HL-60/S4 (cell line): ENCODE results near the gene SSPN.

Experiments
- in situ Hi-C: fragments of 300-500 bp; cut with MboI; formaldehyde crosslinking; loops from 2 replicates; pipeline ENCODE4 v1.14.3; 2022; ENCODE audit warnings: low sequenced_read_pairs

The SSPN gene

GRCh38 chr12:26255893-26256645 is 60.7 kb downstream of the SSPN start:
- in situ Hi-C loops = no loop called here

- in situ Hi-C loops = no loop called here
Measured at GRCh38 chr12:26264215-26264838, 69.0 kb downstream of the SSPN start.

GRCh38 chr12:26265606-26266005 is 70.2 kb downstream of the SSPN start:
- in situ Hi-C loops = no loop called here

- in situ Hi-C loops = no loop called here
Measured at GRCh38 chr12:26266881-26267280, 71.5 kb downstream of the SSPN start.

- in situ Hi-C loops = no loop called here
Measured at GRCh38 chr12:26268841-26269561, 73.6 kb downstream of the SSPN start.

GRCh38 chr12:26269562-26270284 is 74.3 kb downstream of the SSPN start:
- in situ Hi-C loops = no loop called here

GRCh38 chr12:26271024-26271423 is 75.7 kb downstream of the SSPN start:
- in situ Hi-C loops = no loop called here

GRCh38 chr12:26271889-26272492 is 76.6 kb downstream of the SSPN start:
- in situ Hi-C loops = no loop called here

- in situ Hi-C loops = no loop called here
Measured at GRCh38 chr12:26272851-26273250, 77.5 kb downstream of the SSPN start.

GRCh38 chr12:26273811-26274210 is 78.4 kb downstream of the SSPN start:
- in situ Hi-C loops = no loop called here

- in situ Hi-C loops = no loop called here
Measured at GRCh38 chr12:26274441-26275312, 79.3 kb downstream of the SSPN start.

- in situ Hi-C loops = no loop called here
Measured at GRCh38 chr12:26275313-26276131, 80.1 kb downstream of the SSPN start.

- in situ Hi-C loops = no loop called here
Measured at GRCh38 chr12:26276709-26277108, 81.3 kb downstream of the SSPN start.

GRCh38 chr12:26277506-26278246 is 82.3 kb downstream of the SSPN start:
- in situ Hi-C loops = no loop called here

GRCh38 chr12:26278266-26278665 is 82.9 kb downstream of the SSPN start:
- in situ Hi-C loops = no loop called here

GRCh38 chr12:26278666-26279065 is 83.3 kb downstream of the SSPN start:
- in situ Hi-C loops = no loop called here

GRCh38 chr12:26279091-26279490 is 83.7 kb downstream of the SSPN start:
- in situ Hi-C loops = no loop called here

- in situ Hi-C loops = no loop called here
Measured at GRCh38 chr12:26279908-26280307, 84.5 kb downstream of the SSPN start.
